ENCODE measurements around the gene HLA-C. TPM values are rescaled to one million over a fixed set of nuclear protein-coding genes. Genes with fewer than 3 reads are reported as not detected.

HLA-C gene
- total and polyA plus RNA-seq, 9 of the 15 experiments (the other 6 are each of a cell fraction or from before 2014, with no cell fraction given), result 0.23 to 4.9 (median 1.2) TPM

DNA sequence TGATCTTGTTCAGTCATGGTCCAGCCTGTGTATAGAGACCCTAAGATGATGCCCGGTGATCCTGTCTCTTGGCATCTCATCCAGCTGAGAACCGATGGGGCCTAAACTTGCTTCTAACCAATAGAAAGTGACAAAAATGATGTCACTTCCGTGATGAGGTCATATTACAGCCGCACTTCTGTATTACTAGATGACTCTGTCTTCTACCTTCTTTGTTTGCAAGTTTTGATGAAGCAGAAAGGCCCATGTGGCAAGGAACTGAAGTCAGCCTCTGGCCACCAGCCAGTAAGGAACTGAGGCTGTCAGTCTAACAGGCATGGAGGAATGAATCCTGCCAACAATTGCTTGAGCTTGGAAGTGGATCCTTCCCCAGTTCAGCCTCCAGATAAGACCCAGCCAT lies 32.8 kb upstream of the HLA-C start:
- in situ Hi-C loops (cut with MboI), result no loop called here
- POLR2A ChIA-PET, result interaction anchor here (0.8 to 1.8 kb wide), 3 partner anchors 10 to 13 kb away, joined by 3 to 5 read pairs (median 4); no protein-coding TSS in a partner anchor

DNA sequence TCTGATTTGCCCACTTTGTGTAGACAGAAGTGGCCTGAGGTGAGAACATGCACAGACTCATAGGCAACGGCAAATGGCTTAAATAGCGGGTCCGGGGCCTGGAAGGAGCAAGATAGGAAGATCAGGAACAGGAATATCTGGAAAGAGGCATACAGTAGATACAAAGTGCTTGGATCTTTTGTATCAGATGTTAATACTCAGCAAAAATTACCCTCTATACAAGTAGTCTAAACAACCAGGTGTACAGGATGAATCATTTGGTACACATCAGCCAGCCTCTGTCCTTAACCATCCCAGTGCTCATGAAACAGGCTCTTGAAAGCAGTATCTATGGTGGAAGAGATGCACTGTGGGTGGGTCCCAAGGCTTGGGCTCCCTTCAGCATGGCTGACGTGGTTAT lies 28.9 kb upstream of the HLA-C start:
- Histone ChIP-seq H3K9ac (ENCODE audit: insufficient read depth in 1 of 2, low read depth in 2 of 2, low read length in 2 of 2) (no peak overlapping the region), H3K9me3 (replicated peaks; ENCODE audit: control insufficient read depth, insufficient read depth, low read depth, low read length) (no peaks in the 10 kb centered on the region), H3K4me3 (no peak overlapping the region), H3K27me3 (ENCODE audit: control insufficient read depth in 2 of 2, insufficient read depth in 2 of 2, low read length in 2 of 2) (peaks cover 10 to 22% of the 10 kb centered on the region in 2 experiments; a peak in 4 of 5 replicates), H3K36me3 (ENCODE audit: control insufficient read depth, insufficient read depth, low read length) (no peaks in the 10 kb centered on the region), H3K4me1 (replicated peaks in 1 of 2; ENCODE audit: control insufficient read depth in 2 of 2, insufficient read depth in 2 of 2, low read length in 2 of 2) (peaks cover 0 to 8% of the 10 kb centered on the region in 2 experiments; a peak in 2 of 5 replicates), H2AFZ (ENCODE audit: low read depth, low read length) (no peak overlapping the region), H3K9me1 (ENCODE audit: control insufficient read depth, insufficient read depth, low read length) (no peaks in the 10 kb centered on the region), H4K20me1 (replicated peaks; ENCODE audit: control insufficient read depth, insufficient read depth, low read length) (no peaks in the 10 kb centered on the region; the same call in 1 of the 2 replicates), H3K4me2 (ENCODE audit: insufficient read depth, low read length) (no peak overlapping the region), H3K79me2 (ENCODE audit: control insufficient read depth, insufficient read depth, low read length) (no peaks in the 10 kb centered on the region), H3K27ac (ENCODE audit: extremely low read depth, low read depth, low read length) (no peak overlapping the region)
- POLR2A ChIA-PET, result no interaction called here
- FAIRE-seq, result no peak
- in situ Hi-C loops (cut with MboI) (no loop called here), intact Hi-C loops (cut with micrococcal nuclease) (no loop called here)
- TF ChIP-seq ZNF316 (IDR thresholded peaks at IDR 0.05), result 0 out of 2 replicates have a peak, but pooled peaks have one; percentile 21
- no peak for TF ChIP-seq WHSC1 (IDR thresholded peaks at IDR 0.05; ENCODE audit: low read length)
- DNase-seq (ENCODE audit: extremely low read depth in 1 of 4, low spot score in 3 of 4), result no peak
- no TSS peak for BruUV-seq (replicated peaks)
- no peak for ATAC-seq
- CTCF ChIA-PET (ENCODE audit: low intra/inter-chr PET ratio), result no interaction called here
- 1% methylated on average over 4 of the region's 4 CpGs for WGBS (ENCODE audit: insufficient coverage, low coverage, missing lambda C conversion rate)

More for the DNA sequence above, 32.8 kb upstream of the HLA-C start:
- H4K20me1 ChIP-seq (replicated peaks; ENCODE audit: control insufficient read depth, insufficient read depth, low read length), result no peaks in the 10 kb centered on the region; the same call in 1 of the 2 replicates
- no peak overlapping the region for H3K9ac ChIP-seq (ENCODE audit: insufficient read depth in 1 of 2, low read depth in 2 of 2, low read length in 2 of 2)
- peak overlapping the region; percentile 48; the same call in 1 of the 2 replicates for H2AFZ ChIP-seq (ENCODE audit: low read depth, low read length)
- H3K27ac ChIP-seq (ENCODE audit: extremely low read depth, low read depth, low read length), result no peak overlapping the region
- H3K79me2 ChIP-seq (ENCODE audit: control insufficient read depth, insufficient read depth, low read length), result no peaks in the 10 kb centered on the region
- H3K4me1 ChIP-seq (replicated peaks in 1 of 2; ENCODE audit: control insufficient read depth in 2 of 2, insufficient read depth in 2 of 2, low read length in 2 of 2), result peaks cover 8 to 15% of the 10 kb centered on the region in 2 experiments; a peak in 4 of 5 replicates
- H3K9me3 ChIP-seq (replicated peaks; ENCODE audit: control insufficient read depth, insufficient read depth, low read depth, low read length), result no peaks in the 10 kb centered on the region
- H3K27me3 ChIP-seq (ENCODE audit: control insufficient read depth in 2 of 2, insufficient read depth in 2 of 2, low read length in 2 of 2), result peaks cover 24 to 43% of the 10 kb centered on the region in 2 experiments
- ATAC-seq, result no peak
- DNase-seq (ENCODE audit: extremely low read depth in 1 of 4, low spot score in 3 of 4), result no peak
- no peaks in the 10 kb centered on the region for H3K9me1 ChIP-seq (ENCODE audit: control insufficient read depth, insufficient read depth, low read length)
- intact Hi-C loops (cut with micrococcal nuclease), result no loop called here
- H3K4me3 ChIP-seq, result no peak overlapping the region
- 2% methylated on average over 4 of the region's 4 CpGs for WGBS (ENCODE audit: insufficient coverage, low coverage, missing lambda C conversion rate)
- FAIRE-seq, result peak; percentile 6
- H3K4me2 ChIP-seq (ENCODE audit: insufficient read depth, low read length), result peak overlapping the region; percentile 18; the same call in 1 of the 2 replicates
- BruUV-seq (replicated peaks), result no TSS peak
- no peaks in the 10 kb centered on the region for H3K36me3 ChIP-seq (ENCODE audit: control insufficient read depth, insufficient read depth, low read length)
- no peak for TF ChIP-seq JUND (IDR thresholded peaks at IDR 0.05; ENCODE audit: borderline replicate concordance, low read depth, low read length)
- TF ChIP-seq JUND (tag; IDR thresholded peaks at IDR 0.05; ENCODE audit: borderline replicate concordance, low read depth, low read length), result peak; percentile 59; the same call in 1 of the 3 replicates
- no peak for TF ChIP-seq ETV6 (IDR thresholded peaks at IDR 0.05; ENCODE audit: borderline replicate concordance in 1 of 2, low read depth in 2 of 2, low read length in 1 of 2)
- no peak for TF ChIP-seq ETV6 (CRISPR knock-in tag; IDR thresholded peaks at IDR 0.05; ENCODE audit: borderline replicate concordance)
- peak; percentile 60; the same call in 1 of the 2 replicates for TF ChIP-seq ATF7 (IDR thresholded peaks at IDR 0.05)
- CTCF ChIA-PET (ENCODE audit: low intra/inter-chr PET ratio), result no interaction called here
